Prostate gland (tissue), 2 donors: Measurements from ENCODE around the gene PBX3.

Source experiments
- CTCF ChIP-seq, 4 experiments: fragments of 200-600 bp in 2 of 4; fragments of 450-650 bp in 2 of 4; sonication (generic) in 2 of 4; IDR thresholded peaks; 1 replicate in 3 of 4; 2 replicates in 1 of 4; pipeline ENCODE4 v1.5.1; 2016 to 2019; ENCODE audit warnings: antibody characterized with exemption in 4 of 4, mild to moderate bottlenecking in 2 of 4, moderate library complexity in 2 of 4
- POLR2A ChIP-seq: fragments of 450-650 bp; IDR thresholded peaks from one replicate; pipeline ENCODE4 v1.6.1; 2016; ENCODE audit warnings: antibody characterized with exemption, mild to moderate bottlenecking
- POLR2AphosphoS5 ChIP-seq: sonication (generic); formaldehyde crosslinking; IDR thresholded peaks from one replicate; pipeline ENCODE4 v1.6.1; 2017; ENCODE audit warnings: antibody characterized with exemption

- TF ChIP-seq CTCF (IDR thresholded peaks at IDR 0.05) (no peak), POLR2A (no peak), POLR2AphosphoS5 (no peak)
Measured at GRCh38 chr9:125772740-125773139, 25.6 kb downstream of the PBX3 start.
